ENCODE data around the gene ABCC5.
A peak's percentile ranks its signal among the peaks of the same experiment; 100 is the strongest.

ABCC5 gene

GRCh38 chr3:183967693-183968092 lies 50.0 kb downstream of the ABCC5 start:
- no peak overlapping the region for H3K27ac Mint-ChIP-seq
- H3K9me3 Mint-ChIP-seq, result no peaks in the 10 kb centered on the region

GRCh38 chr3:183966361-183966791 lies 51.3 kb downstream of the ABCC5 start:
- peaks cover 2% of the 10 kb centered on the region for H3K36me3 Mint-ChIP-seq (ENCODE audit: low read depth)
- no peaks in the 10 kb centered on the region for H3K4me1 Mint-ChIP-seq (ENCODE audit: low read depth)
- no peaks in the 10 kb centered on the region for H3K9me3 Mint-ChIP-seq
- no peak overlapping the region for H3K4me3 Mint-ChIP-seq
- H3K27me3 Mint-ChIP-seq (ENCODE audit: low read depth), result no peaks in the 10 kb centered on the region
- H3K27ac Mint-ChIP-seq, result no peak overlapping the region

More at GRCh38 chr3:183967693-183968092, 50.0 kb downstream of the ABCC5 start:
- no peak overlapping the region for H3K4me3 Mint-ChIP-seq
- H3K36me3 Mint-ChIP-seq (ENCODE audit: low read depth), result peaks cover 1% of the 10 kb centered on the region
- no peaks in the 10 kb centered on the region for H3K4me1 Mint-ChIP-seq (ENCODE audit: low read depth)
- H3K27me3 Mint-ChIP-seq (ENCODE audit: low read depth), result no peaks in the 10 kb centered on the region

- Mint-ChIP-seq H3K27me3 (ENCODE audit: low read depth) (no peaks in the 10 kb centered on the region), H3K27ac (no peak overlapping the region), H3K4me3 (no peak overlapping the region), H3K9me3 (no peaks in the 10 kb centered on the region), H3K36me3 (ENCODE audit: low read depth) (peaks cover 7% of the 10 kb centered on the region), H3K4me1 (ENCODE audit: low read depth) (no peaks in the 10 kb centered on the region)
Observed at GRCh38 chr3:183962807-183963206, 54.9 kb downstream of the ABCC5 start.

- Mint-ChIP-seq H3K36me3 (ENCODE audit: low read depth) (peaks cover 9% of the 10 kb centered on the region), H3K4me1 (ENCODE audit: low read depth) (no peaks in the 10 kb centered on the region), H3K27ac (no peak overlapping the region), H3K27me3 (ENCODE audit: low read depth) (no peaks in the 10 kb centered on the region), H3K9me3 (no peaks in the 10 kb centered on the region), H3K4me3 (no peak overlapping the region)
Observed at GRCh38 chr3:183959214-183959613, 58.5 kb downstream of the ABCC5 start.

- Mint-ChIP-seq H3K36me3 (ENCODE audit: low read depth) (peaks cover 9% of the 10 kb centered on the region), H3K4me1 (ENCODE audit: low read depth) (no peaks in the 10 kb centered on the region), H3K27ac (no peak overlapping the region), H3K27me3 (ENCODE audit: low read depth) (no peaks in the 10 kb centered on the region), H3K9me3 (no peaks in the 10 kb centered on the region), H3K4me3 (no peak overlapping the region)
Observed at GRCh38 chr3:183958775-183959174, 58.9 kb downstream of the ABCC5 start.

GRCh38 chr3:183958226-183958625 lies 59.5 kb downstream of the ABCC5 start:
- H3K4me3 Mint-ChIP-seq, result no peak overlapping the region
- H3K9me3 Mint-ChIP-seq, result no peaks in the 10 kb centered on the region
- H3K27me3 Mint-ChIP-seq (ENCODE audit: low read depth), result no peaks in the 10 kb centered on the region
- no peak overlapping the region for H3K27ac Mint-ChIP-seq
- H3K4me1 Mint-ChIP-seq (ENCODE audit: low read depth), result no peaks in the 10 kb centered on the region
- peaks cover 9% of the 10 kb centered on the region for H3K36me3 Mint-ChIP-seq (ENCODE audit: low read depth)

- Mint-ChIP-seq H3K36me3 (ENCODE audit: low read depth) (peaks cover 6% of the 10 kb centered on the region), H3K4me1 (ENCODE audit: low read depth) (no peaks in the 10 kb centered on the region), H3K27ac (no peak overlapping the region), H3K4me3 (no peak overlapping the region), H3K27me3 (ENCODE audit: low read depth) (no peaks in the 10 kb centered on the region), H3K9me3 (no peaks in the 10 kb centered on the region)
Observed at GRCh38 chr3:183954875-183955274, 62.8 kb downstream of the ABCC5 start.

- H3K9me3 Mint-ChIP-seq, result no peaks in the 10 kb centered on the region
- H3K4me1 Mint-ChIP-seq (ENCODE audit: low read depth), result no peaks in the 10 kb centered on the region
- H3K4me3 Mint-ChIP-seq, result no peak overlapping the region
- no peak overlapping the region for H3K27ac Mint-ChIP-seq
- peaks cover 6% of the 10 kb centered on the region for H3K36me3 Mint-ChIP-seq (ENCODE audit: low read depth)
- H3K27me3 Mint-ChIP-seq (ENCODE audit: low read depth), result no peaks in the 10 kb centered on the region
Observed at GRCh38 chr3:183953471-183954070, 64.1 kb downstream of the ABCC5 start.

- no peaks in the 10 kb centered on the region for H3K27me3 Mint-ChIP-seq (ENCODE audit: low read depth)
- H3K36me3 Mint-ChIP-seq (ENCODE audit: low read depth), result peaks cover 3% of the 10 kb centered on the region
- no peak overlapping the region for H3K4me3 Mint-ChIP-seq
- H3K27ac Mint-ChIP-seq, result no peak overlapping the region
- no peaks in the 10 kb centered on the region for H3K4me1 Mint-ChIP-seq (ENCODE audit: low read depth)
- no peaks in the 10 kb centered on the region for H3K9me3 Mint-ChIP-seq
Observed at GRCh38 chr3:183951459-183951858, 66.2 kb downstream of the ABCC5 start.

GRCh38 chr3:183949690-183950089 lies 68.0 kb downstream of the ABCC5 start:
- no peaks in the 10 kb centered on the region for H3K9me3 Mint-ChIP-seq
- H3K27me3 Mint-ChIP-seq (ENCODE audit: low read depth), result no peaks in the 10 kb centered on the region
- H3K27ac Mint-ChIP-seq, result no peak overlapping the region
- H3K36me3 Mint-ChIP-seq (ENCODE audit: low read depth), result peaks cover 3% of the 10 kb centered on the region
- no peak overlapping the region for H3K4me3 Mint-ChIP-seq
- H3K4me1 Mint-ChIP-seq (ENCODE audit: low read depth), result no peaks in the 10 kb centered on the region

- Mint-ChIP-seq H3K4me3 (no peak overlapping the region), H3K27me3 (ENCODE audit: low read depth) (no peaks in the 10 kb centered on the region), H3K36me3 (ENCODE audit: low read depth) (peaks cover 5% of the 10 kb centered on the region), H3K27ac (no peak overlapping the region), H3K9me3 (no peaks in the 10 kb centered on the region), H3K4me1 (ENCODE audit: low read depth) (no peaks in the 10 kb centered on the region)
Observed at GRCh38 chr3:183946037-183946436, 71.6 kb downstream of the ABCC5 start.

GRCh38 chr3:183944775-183945174 lies 72.9 kb downstream of the ABCC5 start:
- Mint-ChIP-seq H3K27me3 (ENCODE audit: low read depth) (no peaks in the 10 kb centered on the region), H3K4me3 (no peak overlapping the region), H3K9me3 (no peaks in the 10 kb centered on the region), H3K27ac (no peak overlapping the region), H3K4me1 (ENCODE audit: low read depth) (no peaks in the 10 kb centered on the region), H3K36me3 (ENCODE audit: low read depth) (peaks cover 6% of the 10 kb centered on the region)

GRCh38 chr3:183943739-183944138 lies 73.9 kb downstream of the ABCC5 start:
- H3K36me3 Mint-ChIP-seq (ENCODE audit: low read depth), result peaks cover 8% of the 10 kb centered on the region
- H3K4me1 Mint-ChIP-seq (ENCODE audit: low read depth), result no peaks in the 10 kb centered on the region
- no peaks in the 10 kb centered on the region for H3K27me3 Mint-ChIP-seq (ENCODE audit: low read depth)
- no peak overlapping the region for H3K4me3 Mint-ChIP-seq
- no peak overlapping the region for H3K27ac Mint-ChIP-seq
- no peaks in the 10 kb centered on the region for H3K9me3 Mint-ChIP-seq

- no peaks in the 10 kb centered on the region for H3K27me3 Mint-ChIP-seq (ENCODE audit: low read depth)
- no peaks in the 10 kb centered on the region for H3K9me3 Mint-ChIP-seq
- no peaks in the 10 kb centered on the region for H3K4me1 Mint-ChIP-seq (ENCODE audit: low read depth)
- peaks cover 10% of the 10 kb centered on the region for H3K36me3 Mint-ChIP-seq (ENCODE audit: low read depth)
- H3K27ac Mint-ChIP-seq, result no peak overlapping the region
- no peak overlapping the region for H3K4me3 Mint-ChIP-seq
Observed at GRCh38 chr3:183941216-183941615, 76.5 kb downstream of the ABCC5 start.

- Mint-ChIP-seq H3K4me3 (no peak overlapping the region), H3K4me1 (ENCODE audit: low read depth) (no peaks in the 10 kb centered on the region), H3K9me3 (no peaks in the 10 kb centered on the region), H3K27me3 (ENCODE audit: low read depth) (no peaks in the 10 kb centered on the region), H3K27ac (peak overlapping the region; percentile 57), H3K36me3 (ENCODE audit: low read depth) (peaks cover 7% of the 10 kb centered on the region)
Observed at GRCh38 chr3:183937601-183938286, 79.9 kb downstream of the ABCC5 start.
